GM23338 (cell line): ENCODE measurements around the gene RNF186.

Source experiments
- EZH2phosphoT487 ChIP-seq: fragments of 200-600 bp; sonication (generic); IDR thresholded peaks from one replicate; pipeline ENCODE4 v1.8.1; 2018; ENCODE audit warnings: antibody characterized with exemption; ENCODE audit not compliant: unreplicated experiment
- POLR2AphosphoS5 ChIP-seq: IDR thresholded peaks from 2 replicates; pipeline ENCODE4 v1.6.1; 2016; ENCODE audit warnings: antibody characterized with exemption, low read depth
- TF ChIP-seq, protein P1 (sequence below), 2 experiments: fragments of 200-600 bp in 1 of 2; sonication (generic) in 1 of 2; conservative IDR thresholded peaks; 2 replicates each; pipeline versions ENCODE4 v1.5.1 to v1.6.1; 2016 to 2017; ENCODE audit warnings: antibody characterized with exemption in 2 of 2, low read depth in 2 of 2, mild to moderate bottlenecking in 2 of 2, moderate library complexity in 1 of 2

DNA sequence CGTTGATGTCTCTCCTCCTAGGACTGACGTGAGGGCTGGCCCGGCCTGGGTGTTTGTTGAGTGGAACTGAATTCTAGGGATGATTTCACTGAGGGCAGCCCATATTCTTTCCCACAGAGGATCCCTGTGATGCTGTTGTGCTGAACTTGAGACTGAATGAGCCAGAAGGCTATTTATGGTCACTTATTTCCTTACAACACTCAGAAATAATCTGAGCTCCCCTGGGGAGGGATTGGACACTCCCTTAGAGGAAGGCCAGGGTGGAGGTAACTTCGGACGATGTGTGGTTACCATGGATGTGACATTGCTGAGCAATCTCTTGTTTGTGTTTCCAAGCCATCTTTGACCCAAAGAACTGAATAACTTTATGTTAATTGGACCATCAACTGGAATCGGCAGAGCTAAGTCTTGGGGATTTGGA, 10.2 kb downstream of the RNF186 start:
- TF ChIP-seq, protein P1, sequence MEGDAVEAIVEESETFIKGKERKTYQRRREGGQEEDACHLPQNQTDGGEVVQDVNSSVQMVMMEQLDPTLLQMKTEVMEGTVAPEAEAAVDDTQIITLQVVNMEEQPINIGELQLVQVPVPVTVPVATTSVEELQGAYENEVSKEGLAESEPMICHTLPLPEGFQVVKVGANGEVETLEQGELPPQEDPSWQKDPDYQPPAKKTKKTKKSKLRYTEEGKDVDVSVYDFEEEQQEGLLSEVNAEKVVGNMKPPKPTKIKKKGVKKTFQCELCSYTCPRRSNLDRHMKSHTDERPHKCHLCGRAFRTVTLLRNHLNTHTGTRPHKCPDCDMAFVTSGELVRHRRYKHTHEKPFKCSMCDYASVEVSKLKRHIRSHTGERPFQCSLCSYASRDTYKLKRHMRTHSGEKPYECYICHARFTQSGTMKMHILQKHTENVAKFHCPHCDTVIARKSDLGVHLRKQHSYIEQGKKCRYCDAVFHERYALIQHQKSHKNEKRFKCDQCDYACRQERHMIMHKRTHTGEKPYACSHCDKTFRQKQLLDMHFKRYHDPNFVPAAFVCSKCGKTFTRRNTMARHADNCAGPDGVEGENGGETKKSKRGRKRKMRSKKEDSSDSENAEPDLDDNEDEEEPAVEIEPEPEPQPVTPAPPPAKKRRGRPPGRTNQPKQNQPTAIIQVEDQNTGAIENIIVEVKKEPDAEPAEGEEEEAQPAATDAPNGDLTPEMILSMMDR (conservative IDR thresholded peaks at IDR 0.05; ENCODE audit: low read depth in 2 of 2): no peak
- no peak for TF ChIP-seq POLR2AphosphoS5
- no peak for TF ChIP-seq EZH2phosphoT487
